Epithelial cell of prostate (primary cell): ENCODE measurements around the gene GDF11.

Experiments
- DNase-seq: peaks from one replicate; pipeline ENCODE4 v3.0.0-alpha.2; 2011; ENCODE audit warnings: low read depth, low spot score
- H3K27ac ChIP-seq: fragments of 450-650 bp; 2 replicates; pipeline ENCODE4 v1.5.1; 2017; ENCODE audit warnings: mild to moderate bottlenecking

Gene GDF11

GRCh38 chr12:55706568-55707218 is 36.2 kb upstream of the GDF11 start:
- no peak overlapping the region for H3K27ac ChIP-seq
- DNase-seq, result no peak

GRCh38 chr12:55707219-55707671 is 35.7 kb upstream of the GDF11 start:
- no peak for DNase-seq
- H3K27ac ChIP-seq, result no peak overlapping the region

- no peak for DNase-seq
- no peak within 1 kb of the TSS for H3K27ac ChIP-seq
Observed at GRCh38 chr12:55707841-55708694, 34.9 kb upstream of the GDF11 start, which contains the start of gene ITGA7. Gene ITGA7, minus strand, starts transcription at chr12:55707904. Its CDS starts 222 bp downstream, at chr12:55707682.

- no peak overlapping the region for H3K27ac ChIP-seq
Observed at GRCh38 chr12:55708695-55709233, 34.2 kb upstream of the GDF11 start.

GRCh38 chr12:55711786-55712553 is 31.0 kb upstream of the GDF11 start:
- H3K27ac ChIP-seq, result no peak overlapping the region

More at GRCh38 chr12:55708695-55709233, 34.2 kb upstream of the GDF11 start:
- DNase-seq, result no peak

GRCh38 chr12:55712700-55713415 is 30.1 kb upstream of the GDF11 start:
- no peak overlapping the region for H3K27ac ChIP-seq
- DNase-seq, result no peak

More at GRCh38 chr12:55711786-55712553, 31.0 kb upstream of the GDF11 start:
- no peak for DNase-seq

- no peak for DNase-seq
- peak overlapping the region; percentile 66 for H3K27ac ChIP-seq
Observed at GRCh38 chr12:55713721-55714120, 29.2 kb upstream of the GDF11 start.

- peak overlapping the region; percentile 91 for H3K27ac ChIP-seq
- DNase-seq, result no peak
Observed at GRCh38 chr12:55715169-55715764, 27.7 kb upstream of the GDF11 start.

GRCh38 chr12:55715833-55716581 is 26.9 kb upstream of the GDF11 start, which contains the start of gene BLOC1S1:
Gene BLOC1S1, plus strand, starts transcription at chr12:55716046. Its CDS starts 6 bp downstream, at chr12:55716052.
- DNase-seq, result no peak
- peak within 1 kb of the TSS; percentile 91 for H3K27ac ChIP-seq

- no peak for DNase-seq
- H3K27ac ChIP-seq, result peak overlapping the region; percentile 91
Observed at GRCh38 chr12:55716582-55716957, 26.4 kb upstream of the GDF11 start.

GRCh38 chr12:55717011-55718007 is 25.6 kb upstream of the GDF11 start:
- peak overlapping the region; percentile 91 for H3K27ac ChIP-seq
- DNase-seq, result no peak

GRCh38 chr12:55718015-55718414 is 24.9 kb upstream of the GDF11 start:
- peak overlapping the region; percentile 91 for H3K27ac ChIP-seq
- no peak for DNase-seq

GRCh38 chr12:55718624-55719275 is 24.2 kb upstream of the GDF11 start:
- no peak overlapping the region for H3K27ac ChIP-seq
- DNase-seq, result no peak

GRCh38 chr12:55719371-55719770 is 23.6 kb upstream of the GDF11 start:
- DNase-seq, result no peak
- H3K27ac ChIP-seq, result no peak overlapping the region

GRCh38 chr12:55720071-55720564 is 22.8 kb upstream of the GDF11 start, which contains the start of gene RDH5:
Gene RDH5, plus strand, starts transcription at chr12:55720393. Its CDS starts 792 bp downstream, at chr12:55721185.
- H3K27ac ChIP-seq, result peak within 1 kb of the TSS; percentile 49
- no peak for DNase-seq

GRCh38 chr12:55720894-55721444 is 22.0 kb upstream of the GDF11 start:
- H3K27ac ChIP-seq, result peak overlapping the region; percentile 49
- DNase-seq, result no peak
